ENCODE measurements around the gene GRPEL1.

GRCh38 chr4:7066493-7066892 is 1.4 kb downstream of the GRPEL1 start:
- TF ChIP-seq REST (IDR thresholded peaks at IDR 0.05) (no peak), CTCF (IDR thresholded peaks at IDR 0.05; ENCODE audit: low read depth, low read length, missing input control) (no peak), JUND (IDR thresholded peaks at IDR 0.05) (no peak), TAF1 (conservative IDR thresholded peaks at IDR 0.05) (no peak), ATF3 (IDR thresholded peaks at IDR 0.05) (no peak), SP1 (IDR thresholded peaks at IDR 0.05) (no peak)
